A549 (cell line): ENCODE results near the gene USP11. TPM values are rescaled to one million over a fixed set of nuclear protein-coding genes. Genes with fewer than 3 reads are reported as not detected.

Source experiments
- ATAC-seq, 2 experiments: fragments of 200-7000 bp in 1 of 2; fragments of >200 bp in 1 of 2; cut with Nextera tagmentation in 1 of 2; cut with Tn5 transposase in 1 of 2; 3 replicates each; pipeline versions ENCODE4 v1.8.0 to v1.9.1; 2018 to 2020; ENCODE audit warnings: mild to moderate bottlenecking in 1 of 2, moderate library complexity in 1 of 2
- CTCF ChIA-PET: fragments of 300-600 bp; sonication (Branson Sonifier 250); formaldehyde crosslinking; extraction: SDS; loops from one replicate; lab custom pipeline; 2021; ENCODE audit warnings: antibody characterized with exemption, inconsistent platforms; lab: Yijun Ruan, JAX
- POLR2A ChIA-PET: fragments of 350-600 bp; formaldehyde crosslinking; extraction: SDS; loops from one replicate; lab custom pipeline; 2021; ENCODE audit warnings: antibody characterized with exemption, inconsistent platforms; lab: Yijun Ruan, JAX
- DNase-seq, 2 experiments: peaks; one replicate each; pipeline versions ENCODE4 v3.0.0 to v3.0.0-alpha.2; 2011 to 2016; ENCODE audit warnings: low read depth in 1 of 2, low spot score in 1 of 2
- FAIRE-seq: peaks from 2 replicates; lab custom pipeline; 2011; peaks lifted over from hg19 to GRCh38; lab: Jason Lieb, UNC
- H3K27ac ChIP-seq, 2 experiments: fragments of >200 bp; sonication (Bioruptor Twin); formaldehyde crosslinking; 3 replicates each; pipeline ENCODE4 v1.5.1; 2016 to 2017
- H3K4me1 ChIP-seq: fragments of >200 bp; sonication (Bioruptor Twin); formaldehyde crosslinking; 3 replicates; pipeline ENCODE4 v1.6.1; 2016
- H3K4me2 ChIP-seq: fragments of >200 bp; sonication (Bioruptor Twin); formaldehyde crosslinking; 3 replicates; pipeline ENCODE4 v1.6.1; 2016
- H3K4me3 ChIP-seq: fragments of >200 bp; sonication (Bioruptor Twin); formaldehyde crosslinking; 3 replicates; pipeline ENCODE4 v1.5.1; 2016
- H3K9me3 ChIP-seq: fragments of >200 bp; sonication (Bioruptor Twin); formaldehyde crosslinking; 3 replicates; pipeline ENCODE4 v1.6.1; 2016
- ATOH8 ChIP-seq: fragments of 250-450 bp; sonication (Bioruptor Pico); IDR thresholded peaks from 2 replicates; pipeline ENCODE4 v1.5.0; 2020; ENCODE audit warnings: low read depth, mild to moderate bottlenecking, moderate library complexity
- CHD2 ChIP-seq: fragments of 150-350 bp; IDR thresholded peaks from 2 replicates; pipeline ENCODE4 v1.6.1; 2014; ENCODE audit warnings: low read length; ENCODE audit not compliant: partially characterized antibody
- ESRRA ChIP-seq: fragments of 150-350 bp; IDR thresholded peaks from 2 replicates; pipeline ENCODE4 v1.6.1; 2014; ENCODE audit warnings: mild to moderate bottlenecking, low read length, borderline replicate concordance
- GATA3 ChIP-seq: IDR thresholded peaks from 2 replicates; pipeline ENCODE4 v1.6.1; 2012; ENCODE audit warnings: borderline replicate concordance
- MAX ChIP-seq: IDR thresholded peaks from 2 replicates; pipeline ENCODE4 v1.6.1; 2012
- MAZ ChIP-seq: fragments of 150-350 bp; IDR thresholded peaks from 2 replicates; pipeline ENCODE4 v1.6.1; 2014; ENCODE audit warnings: antibody characterized with exemption, low read depth, low read length, borderline replicate concordance
- PHF8 ChIP-seq: fragments of 200-600 bp; sonication (generic); IDR thresholded peaks from 2 replicates; pipeline ENCODE4 v1.6.1; 2016; ENCODE audit warnings: low read depth, mild to moderate bottlenecking, antibody characterized with exemption, moderate library complexity, borderline replicate concordance
- POLR2AphosphoS2 ChIP-seq: conservative IDR thresholded peaks from 2 replicates; pipeline ENCODE4 v1.6.1; 2012; ENCODE audit warnings: low read length, improper control_type of control experiment, inconsistent platforms
- RAD21 ChIP-seq, 2 experiments: fragments of >200 bp in 1 of 2; sonication (Bioruptor Twin) in 1 of 2; formaldehyde crosslinking in 1 of 2; IDR thresholded peaks in 1 of 2; conservative IDR thresholded peaks in 1 of 2; 2 replicates in 1 of 2; 3 replicates in 1 of 2; pipeline ENCODE4 v1.6.1; 2012 to 2018; ENCODE audit warnings: inconsistent platforms in 1 of 2
- RCOR1 ChIP-seq: fragments of 150-350 bp; IDR thresholded peaks from 2 replicates; pipeline ENCODE4 v1.6.1; 2014; ENCODE audit warnings: antibody characterized with exemption, low read length, low read depth
- REST ChIP-seq: fragments of 200-600 bp; sonication (generic); IDR thresholded peaks from 2 replicates; pipeline ENCODE4 v1.6.1; 2016; ENCODE audit warnings: antibody characterized with exemption, mild to moderate bottlenecking, moderate library complexity
- RFX5 ChIP-seq: fragments of 450-650 bp; IDR thresholded peaks from 2 replicates; pipeline ENCODE4 v1.7.1; 2014; ENCODE audit warnings: antibody characterized with exemption, mild to moderate bottlenecking, moderate library complexity
- ZFP36 ChIP-seq: fragments of 450-650 bp; IDR thresholded peaks from 2 replicates; pipeline ENCODE4 v1.6.1; 2014; ENCODE audit warnings: borderline replicate concordance; ENCODE audit not compliant: partially characterized antibody
- ZSCAN20 ChIP-seq: fragments of 250-450 bp; sonication (Bioruptor Pico); IDR thresholded peaks from 2 replicates; pipeline ENCODE4 v1.8.0; 2022; ENCODE audit warnings: mild to moderate bottlenecking, moderate library complexity
- WGBS: methylation state at CpG from one replicate; pipeline ENCODE4 v1.1.6; 2017; ENCODE audit errors: missing lambda C conversion rate; 5-methylcytosine and 5-hydroxymethylcytosine counted together
- polyA plus RNA-seq, 4 experiments: library from polyadenylated mRNA; depleted of rRNA in 3 of 4; stranded (reverse); fragments of >200 nt; fragmentation: RNase III in 1 of 4; extraction: RNeasy Plus Mini Kit Qiagen cat#74134 plus additional on column Dnase treatment in 1 of 4; gene quantifications; 2 replicates in 3 of 4; 3 replicates in 1 of 4; pipeline ENCODE4 v1.2.3, GENCODE V29; 2011 to 2017
- TF ChIP-seq, protein P1 (sequence below): IDR thresholded peaks from 2 replicates; pipeline ENCODE4 v1.6.1; 2012; ENCODE audit warnings: low read depth, borderline replicate concordance
- TF ChIP-seq, protein P2 (sequence below): fragments of >200 bp; sonication (Bioruptor Twin); formaldehyde crosslinking; IDR thresholded peaks from 2 replicates; pipeline ENCODE4 v1.6.1; 2016

The USP11 gene
- polyA plus RNA-seq, 2 of the 4 experiments (the other 2 are of a cell fraction) = 35.6 to 50.0 TPM

DNA sequence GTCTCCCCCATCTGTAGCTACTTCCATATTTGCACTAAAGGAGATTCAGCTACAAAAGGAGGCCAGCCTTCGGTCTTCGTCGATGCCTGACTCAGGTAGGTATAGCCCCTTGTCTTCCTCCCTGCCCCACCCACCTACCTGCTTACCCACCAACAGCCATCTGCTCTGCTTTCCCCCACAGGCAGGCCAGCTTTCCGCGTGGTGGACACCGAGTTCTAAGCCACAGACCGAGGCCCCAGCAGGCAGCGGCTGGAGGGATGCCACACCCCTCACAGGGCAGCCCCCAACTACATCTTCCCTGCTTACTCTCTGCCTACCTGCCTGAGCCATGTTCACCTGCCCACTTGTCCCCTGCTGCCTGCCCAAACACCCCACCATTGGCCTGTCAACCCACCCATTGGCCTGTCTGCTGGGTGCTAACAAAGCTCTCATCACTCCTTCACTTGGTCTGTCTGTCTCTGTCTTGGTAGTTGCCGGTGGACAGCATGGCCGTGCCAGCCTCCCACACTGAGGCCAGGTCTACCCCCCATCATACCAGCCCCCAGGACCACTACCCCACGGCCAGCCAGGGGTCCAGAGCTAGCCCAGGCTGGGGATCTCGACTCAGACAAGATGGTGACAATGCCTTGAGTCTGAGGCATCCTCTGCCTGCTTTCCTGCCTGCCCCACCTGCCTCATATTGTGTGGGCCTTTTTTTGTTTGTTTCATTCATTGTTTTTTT is 4.1 kb upstream of the USP11 start (continued):
- TF ChIP-seq REST (no peak), RAD21 (conservative IDR thresholded peaks at IDR 0.05 in 1 of 2, IDR thresholded peaks at IDR 0.05 in 1 of 2) (no peak), RCOR1 (no peak), ZSCAN20 (CRISPR knock-in tag) (no peak), MAZ (no peak), MAX (no peak), RFX5 (no peak), POLR2AphosphoS2 (no peak), CHD2 (no peak)
- TF ChIP-seq, protein P1, sequence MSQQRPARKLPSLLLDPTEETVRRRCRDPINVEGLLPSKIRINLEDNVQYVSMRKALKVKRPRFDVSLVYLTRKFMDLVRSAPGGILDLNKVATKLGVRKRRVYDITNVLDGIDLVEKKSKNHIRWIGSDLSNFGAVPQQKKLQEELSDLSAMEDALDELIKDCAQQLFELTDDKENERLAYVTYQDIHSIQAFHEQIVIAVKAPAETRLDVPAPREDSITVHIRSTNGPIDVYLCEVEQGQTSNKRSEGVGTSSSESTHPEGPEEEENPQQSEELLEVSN = no peak
- TF ChIP-seq, protein P2, sequence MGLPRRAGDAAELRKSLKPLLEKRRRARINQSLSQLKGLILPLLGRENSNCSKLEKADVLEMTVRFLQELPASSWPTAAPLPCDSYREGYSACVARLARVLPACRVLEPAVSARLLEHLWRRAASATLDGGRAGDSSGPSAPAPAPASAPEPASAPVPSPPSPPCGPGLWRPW = no peak
- TF ChIP-seq, all 56 proteins: peak for 0

DNA sequence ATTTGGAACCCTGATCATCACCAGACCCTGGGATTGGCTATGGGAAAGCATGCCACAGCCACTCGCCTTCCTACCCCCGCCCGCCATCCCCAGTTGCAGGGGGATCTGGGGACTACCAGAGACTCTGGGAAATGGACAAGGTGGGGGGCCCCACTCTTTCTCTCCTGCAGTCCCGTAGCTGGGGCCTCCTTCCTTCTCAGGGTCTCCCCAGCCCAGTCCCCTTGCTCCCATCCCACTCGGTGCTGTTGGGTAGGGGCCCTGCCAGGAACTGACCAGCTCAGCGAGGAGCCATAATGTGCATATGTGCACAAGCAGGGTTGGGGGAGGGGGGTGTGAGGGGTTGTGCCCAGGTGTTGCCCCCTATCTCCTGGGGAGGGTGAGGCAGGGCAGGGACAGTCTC is 3.4 kb upstream of the USP11 start:
- Histone ChIP-seq H3K4me1 (peaks cover 9% of the 10 kb centered on the region; the same call in 2 of the 3 replicates), H3K27ac (no peak overlapping the region), H3K9me3 (no peaks in the 10 kb centered on the region), H3K4me2 (no peak overlapping the region), H3K4me3 (no peak overlapping the region)
- WGBS = 100% methylated on average over 1 of the region's 6 CpGs
- ATAC-seq = no peak
- FAIRE-seq = no peak
- POLR2A ChIA-PET = no interaction called here
- no peak for TF ChIP-seq MAZ
- TF ChIP-seq MAX = no peak
- TF ChIP-seq PHF8 = no peak
- TF ChIP-seq ZFP36 = no peak
- no peak for TF ChIP-seq ESRRA
- TF ChIP-seq GATA3 = no peak
- no peak for TF ChIP-seq POLR2AphosphoS2
- TF ChIP-seq ATOH8 (CRISPR knock-in tag) = no peak
- CTCF ChIA-PET = no interaction called here
- DNase-seq = no peak
